ENCODE results near the gene ZBED6. TPM values are rescaled to one million over a fixed set of nuclear protein-coding genes. Genes with fewer than 3 reads are reported as not detected.

ZBED6 gene
- total RNA-seq, 1 donor from 2014 or later: 34.3 TPM

DNA sequence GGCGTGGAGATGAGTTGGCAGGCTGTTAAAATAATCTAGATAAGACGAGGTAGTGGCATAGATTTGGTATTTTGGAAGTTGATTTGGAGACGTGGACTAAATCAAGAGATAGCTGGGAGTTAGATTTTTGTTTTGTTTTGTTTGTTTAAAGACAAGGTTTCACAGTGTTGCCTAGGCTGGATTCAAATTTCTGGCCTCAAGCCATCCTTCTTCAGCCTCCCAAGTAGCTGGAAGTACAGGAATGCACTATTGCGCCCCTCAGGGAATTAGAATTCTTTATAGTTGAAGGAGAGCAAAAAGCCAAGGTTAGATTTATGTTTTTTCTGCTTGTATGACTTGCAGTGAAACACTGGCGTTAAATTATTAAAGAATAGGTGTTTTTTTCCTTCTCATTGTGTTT, 43.7 kb downstream of the ZBED6 start:
- no peak for DNase-seq (ENCODE audit: low spot score)

- no peak for DNase-seq (ENCODE audit: low spot score)
Measured at GRCh38 chr1:203840208-203840808, 44.9 kb downstream of the ZBED6 start.

DNA sequence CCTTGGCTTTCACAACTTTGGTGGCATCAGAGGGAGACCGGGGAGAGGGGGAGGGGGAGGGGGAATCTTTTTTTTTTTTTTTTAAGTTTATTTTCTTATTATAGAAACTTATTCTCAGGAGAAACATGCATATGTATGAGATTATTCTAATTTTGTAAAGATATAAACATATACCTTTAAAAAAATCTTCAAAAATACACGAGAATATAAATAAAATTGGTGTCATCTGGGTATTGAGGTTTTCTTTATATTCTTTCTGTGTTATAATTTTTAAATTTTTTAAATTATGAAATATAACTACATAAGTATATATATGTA, 47.1 kb downstream of the ZBED6 start:
- DNase-seq (ENCODE audit: low spot score): no peak

DNA sequence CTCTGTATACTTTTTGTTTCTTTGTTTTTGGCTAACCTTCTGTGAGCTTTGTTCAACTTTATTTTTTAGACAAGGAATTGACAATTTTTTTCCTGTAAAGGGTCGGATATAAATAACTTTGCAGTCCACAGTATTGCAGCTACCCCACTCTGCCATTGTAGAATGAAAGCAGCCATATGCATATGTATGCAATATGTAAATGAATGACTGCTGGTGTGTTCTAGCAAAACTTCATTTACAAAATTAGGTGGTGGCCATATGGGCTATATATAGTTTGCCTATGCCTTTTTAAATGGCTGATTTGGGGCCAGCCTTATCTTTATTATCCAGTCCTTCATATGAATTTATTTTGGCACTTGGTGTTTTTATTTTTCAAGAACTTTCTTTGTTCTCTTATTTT, 48.0 kb downstream of the ZBED6 start:
- DNase-seq (ENCODE audit: low spot score): no peak

Other genes with a start within 250 kb of the ZBED6 start
- 141 TPM for gene ATP2B4, start 168.8 kb upstream of the ZBED6 start, total RNA-seq
- 2.2 TPM for gene LAX1, start 30.4 kb upstream of the ZBED6 start, total RNA-seq
- 71.8 TPM for gene ZC3H11A, start within 50 bp of the ZBED6 start, total RNA-seq
- 131 TPM for gene SNRPE, start 66.0 kb downstream of the ZBED6 start, total RNA-seq

Data from ureter (tissue), 1 donor.